Adrenal gland (tissue), 12 donors: ENCODE results near the gene TGFBR2. TPM values are rescaled to one million over a fixed set of nuclear protein-coding genes. Genes with fewer than 3 reads are reported as not detected.
A peak's percentile ranks its signal among the peaks of the same experiment; 100 is the strongest.

Source experiments
- DNase-seq, 7 donors: peaks; one replicate each; pipeline ENCODE4 v3.0.0-alpha.2; 2019 to 2020
- H3K27ac ChIP-seq, 5 donors: fragments of 200-600 bp; sonication (generic) in 4 of 5; 1 replicate in 3 of 5; 2 replicates in 2 of 5; pipeline versions ENCODE4 v1.5.1 to v1.8.0; 2016 to 2020; ENCODE audit warnings: mild to moderate bottlenecking in 1 of 5
- H3K27me3 ChIP-seq: fragments of 200-600 bp; 2 replicates; pipeline ENCODE4 v1.8.0; 2021
- H3K36me3 ChIP-seq, 2 donors: fragments of 200-600 bp; replicated peaks in 1 of 2; 1 replicate in 1 of 2; 2 replicates in 1 of 2; pipeline versions ENCODE4 v1.5.1 to v1.8.0; 2018 to 2022
- H3K4me1 ChIP-seq, 2 donors: fragments of 200-600 bp; replicated peaks in 1 of 2; 1 replicate in 1 of 2; 2 replicates in 1 of 2; pipeline versions ENCODE4 v1.5.1 to v1.8.0; 2018 to 2021
- H3K4me3 ChIP-seq, 4 donors: fragments of 200-600 bp; sonication (generic) in 3 of 4; one replicate each; pipeline ENCODE4 v1.5.1; 2016 to 2018
- H3K9me3 ChIP-seq, 3 donors: fragments of 200-600 bp; sonication (generic) in 1 of 3; replicated peaks in 1 of 3; 1 replicate in 2 of 3; 2 replicates in 1 of 3; pipeline versions ENCODE4 v1.5.1 to v1.8.0; 2016 to 2021
- CTCF ChIP-seq, 6 experiments: fragments of 450-650 bp in 4 of 6; fragments of 200-600 bp in 2 of 6; sonication (generic) in 1 of 6; IDR thresholded peaks; 1 replicate in 5 of 6; 2 replicates in 1 of 6; pipeline versions ENCODE4 v1.5.1 to v1.8.0; 2016 to 2021; ENCODE audit warnings: antibody characterized with exemption in 6 of 6, mild to moderate bottlenecking in 2 of 6, moderate library complexity in 1 of 6
- POLR2A ChIP-seq, 2 donors: fragments of 450-650 bp; IDR thresholded peaks; one replicate each; pipeline ENCODE4 v1.6.1; 2017; ENCODE audit warnings: antibody characterized with exemption in 2 of 2, mild to moderate bottlenecking in 2 of 2, moderate library complexity in 1 of 2
- WGBS, 4 donors: extraction: QIAGEN DNeasy Blood & Tissue Kit in 2 of 4; methylation state at CpG; one replicate each; pipeline versions ENCODE4 v1.1.5 to v1.1.7; 2013 to 2017; 5-methylcytosine and 5-hydroxymethylcytosine counted together
- intact Hi-C, 2 donors: fragments of 100-400 bp; cut with DNase I; formaldehyde crosslinking; loops; one replicate each; pipeline versions ENCODE4 v1.14.1 to v1.15.0; 2022 to 2023
- polyA plus RNA-seq, 3 donors: library from polyadenylated mRNA; stranded (reverse); fragments of 200-250 nt in 2 of 3; fragments of 350-450 nt in 1 of 3; fragmentation: Illumina TruSeq in 1 of 3; extraction: RNeasy Lipid Tissue Mini Kit (QIAGEN cat#74804) in 1 of 3; gene quantifications; one replicate each; pipeline ENCODE4 v1.2.3, GENCODE V29; 2013 to 2014
- total RNA-seq, 9 donors: library from RNA; depleted of rRNA in 4 of 9; stranded (reverse); fragments of >200 nt in 4 of 9; fragments of 120-200 nt in 1 of 9; fragmentation: NEBNext Ultra II Directional in 1 of 9; extraction: Animal tissue kit (Norgen Biotek cat#: 25700) in 1 of 9; gene quantifications; one replicate each; pipeline versions ENCODE4 v1.1.0 to v1.2.4, GENCODE V29; 2013 to 2023
- donor health status: healthy with polysubstance abuse.
- donor health status: Bipolar disorder and iron deficiency.
- donor health status: DM: yes; HTN: yes; CAD: no.
- donor health status: DM: no; HTN: no; CAD: no.
- donor health status: DM: no; HTN: no; CAD: no.
- donor health status: DM: yes; HTN: yes; CAD: no.

TGFBR2 gene
- total and polyA plus RNA-seq, 12 donors = 19.1 to 296 (median 153) TPM

GRCh38 chr3:30609930-30610701 is 3.7 kb downstream of the TGFBR2 start:
- DNase-seq = no peak
- Histone ChIP-seq H3K4me1 (peaks cover 54 to 72% of the 10 kb centered on the region in 2 donors), H3K27me3 (no peaks in the 10 kb centered on the region), H3K36me3 (no peaks in the 10 kb centered on the region), H3K4me3 (peak overlapping the region in 2 of 4 donors; percentile 3 to 98), H3K27ac (peak overlapping the region in 3 of 5 donors; percentile 34 to 97 (median 59)), H3K9me3 (no peaks in the 10 kb centered on the region)
- intact Hi-C loops = loop anchor here (5.0 to 10.0 kb wide), 2 partner anchors 77 to 85 kb away; no protein-coding TSS in a partner anchor
- WGBS, 4 donors = 77 to 82% (median 80%) methylated on average over 4 of the region's 4 CpGs
- TF ChIP-seq CTCF (IDR thresholded peaks at IDR 0.05) (no peak), POLR2A (IDR thresholded peaks at IDR 0.05) (no peak)

GRCh38 chr3:30610702-30611368 is 4.4 kb downstream of the TGFBR2 start:
- peak overlapping the region in 1 of 4 donors; percentile 98 for H3K4me3 ChIP-seq

GRCh38 chr3:30611613-30612436 is 5.4 kb downstream of the TGFBR2 start:
- peak overlapping the region in 1 of 4 donors; percentile 98 for H3K4me3 ChIP-seq
- intact Hi-C loops = loop anchor here in 1 of 2 donors (10.0 kb wide), 1 partner anchor 83 kb away; no protein-coding TSS in a partner anchor
- no peaks in the 10 kb centered on the region for H3K27me3 ChIP-seq
- DNase-seq = no peak
- no peaks in the 10 kb centered on the region for H3K9me3 ChIP-seq
- peaks cover 63 to 79% of the 10 kb centered on the region in 2 donors for H3K4me1 ChIP-seq
- peak in 1 of 2 donors; percentile 6 for TF ChIP-seq POLR2A (IDR thresholded peaks at IDR 0.05)
- TF ChIP-seq CTCF (IDR thresholded peaks at IDR 0.05) = no peak
- 71 to 80% (median 76%) methylated on average over 7 of the region's 7 CpGs for WGBS, 4 donors
- H3K36me3 ChIP-seq = no peaks in the 10 kb centered on the region
- peak overlapping the region in 4 of 5 donors; percentile 14 to 97 (median 54) for H3K27ac ChIP-seq

More at GRCh38 chr3:30610702-30611368, 4.4 kb downstream of the TGFBR2 start:
- intact Hi-C loops = loop anchor here in 1 of 2 donors (10.0 kb wide), 1 partner anchor 84 kb away; no protein-coding TSS in a partner anchor
- H3K9me3 ChIP-seq = no peaks in the 10 kb centered on the region
- DNase-seq = no peak
- peak overlapping the region in 3 of 5 donors; percentile 55 to 97 (median 59) for H3K27ac ChIP-seq
- no peaks in the 10 kb centered on the region for H3K36me3 ChIP-seq
- H3K27me3 ChIP-seq = no peaks in the 10 kb centered on the region
- H3K4me1 ChIP-seq = peaks cover 55 to 72% of the 10 kb centered on the region in 2 donors
- 53 to 65% (median 60%) methylated on average over 3 of the region's 3 CpGs for WGBS, 4 donors
- TF ChIP-seq POLR2A (IDR thresholded peaks at IDR 0.05) (no peak), CTCF (IDR thresholded peaks at IDR 0.05) (no peak)
